HG02840 (cell line): ENCODE results near the gene PTPRH.
"Not testable (repeated sequence)": the region's sequence is repeated elsewhere in the genome, so short reads cannot be mapped to it uniquely, and the experiment has no call there.

Source experiments
- ATAC-seq: cut with Tn5 transposase; IDR thresholded peaks from one replicate; pipeline ENCODE4 v1.9.1; 2021; ENCODE audit warnings: mild to moderate bottlenecking, moderate library complexity, moderate number of reproducible peaks; ENCODE audit not compliant: unreplicated experiment, low FRiP score

PTPRH gene

GRCh38 chr19:55227241-55228014 is 18.1 kb upstream of the PTPRH start:
- ATAC-seq: no peak

DNA sequence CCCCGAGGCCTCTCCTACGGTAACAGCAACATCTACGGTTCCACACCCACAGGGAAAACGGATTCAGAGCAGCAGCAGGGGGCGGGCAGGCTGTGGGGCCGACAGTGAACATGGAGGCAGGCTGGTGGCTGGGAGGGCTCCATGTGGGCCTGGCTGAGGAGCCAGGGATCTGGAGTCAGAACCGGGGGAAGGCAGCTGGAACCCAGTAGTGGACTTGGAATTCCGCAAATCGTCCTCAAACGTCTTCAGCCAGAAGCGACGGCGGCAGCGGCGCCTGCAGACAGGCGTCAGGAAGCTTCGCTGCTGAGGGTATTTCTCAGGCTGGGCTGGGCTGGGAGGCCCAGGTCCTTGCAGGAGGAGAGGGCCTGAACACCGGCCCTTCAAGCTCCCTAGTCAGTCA is 17.5 kb upstream of the PTPRH start:
- no peak for ATAC-seq

- ATAC-seq: no peak
These were observed 17.0 kb upstream of the PTPRH start for GRCh38 chr19:55226273-55226672.

DNA sequence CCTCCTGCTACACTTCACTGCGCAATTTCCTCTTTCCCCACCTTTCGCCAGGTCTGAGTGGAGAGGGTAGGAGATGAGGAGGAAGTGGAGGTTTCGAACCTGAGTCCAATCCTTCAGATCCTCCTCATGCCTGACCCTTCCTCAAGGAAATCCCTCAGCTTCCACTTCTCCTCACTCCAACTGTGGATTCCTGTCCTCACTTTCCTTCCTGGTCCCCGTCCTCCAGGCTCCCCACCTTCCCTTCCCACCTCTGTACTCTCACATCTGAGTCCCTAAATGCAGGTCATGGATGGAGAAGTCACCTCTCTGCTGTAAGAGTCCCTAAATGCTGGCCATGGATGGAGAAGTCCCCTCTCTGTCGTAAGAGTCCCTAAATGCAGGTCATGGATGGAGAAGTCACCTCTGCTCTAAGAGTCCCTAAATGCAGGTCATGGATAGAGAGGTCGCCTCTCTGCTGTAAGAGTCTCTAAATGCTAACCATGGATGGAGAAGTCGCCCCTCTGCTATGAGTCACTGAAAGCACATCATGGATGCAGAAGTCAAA is 16.2 kb upstream of the PTPRH start:
- no peak for ATAC-seq

DNA sequence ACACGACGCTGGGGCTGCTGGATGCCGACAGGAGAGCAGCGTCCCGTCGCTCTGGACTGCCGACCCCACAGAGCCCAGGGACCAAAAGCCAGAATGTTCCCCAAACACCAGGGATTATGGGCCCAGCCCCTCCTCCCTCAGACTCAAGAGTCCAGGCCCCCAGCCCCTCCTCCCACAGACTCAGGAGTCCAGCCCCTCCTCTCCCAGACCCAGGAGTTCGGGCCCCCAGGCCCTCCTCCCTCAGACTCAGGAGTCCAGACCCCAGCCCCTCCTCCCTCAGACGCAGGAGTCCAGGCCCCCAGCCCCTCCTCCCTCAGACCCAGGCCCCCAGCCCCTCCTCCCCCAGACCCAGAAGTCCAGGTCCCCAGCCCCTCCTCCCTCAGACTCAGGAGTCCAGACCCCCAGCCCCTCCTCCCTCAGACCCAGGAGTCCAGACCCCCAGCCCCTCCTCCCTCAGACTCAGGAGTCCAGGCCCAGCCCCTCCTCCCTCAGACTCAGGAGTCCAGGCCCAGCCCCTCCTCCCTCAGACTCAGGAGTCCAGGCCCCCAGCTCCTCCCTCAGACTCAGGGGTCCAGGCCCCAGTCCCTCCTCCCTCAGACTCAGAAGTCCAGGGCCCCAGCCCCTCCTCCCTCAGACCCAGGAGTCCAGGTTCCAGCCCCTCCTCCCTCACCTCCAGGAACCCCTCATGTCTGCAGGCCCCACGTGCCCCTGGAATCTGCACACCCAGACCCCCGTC is 15.5 kb upstream of the PTPRH start:
- not testable (repeated sequence) for ATAC-seq

- ATAC-seq: no peak
These were observed 14.9 kb upstream of the PTPRH start for GRCh38 chr19:55224038-55224665.

GRCh38 chr19:55223291-55224037 is 14.2 kb upstream of the PTPRH start:
- no peak for ATAC-seq

DNA sequence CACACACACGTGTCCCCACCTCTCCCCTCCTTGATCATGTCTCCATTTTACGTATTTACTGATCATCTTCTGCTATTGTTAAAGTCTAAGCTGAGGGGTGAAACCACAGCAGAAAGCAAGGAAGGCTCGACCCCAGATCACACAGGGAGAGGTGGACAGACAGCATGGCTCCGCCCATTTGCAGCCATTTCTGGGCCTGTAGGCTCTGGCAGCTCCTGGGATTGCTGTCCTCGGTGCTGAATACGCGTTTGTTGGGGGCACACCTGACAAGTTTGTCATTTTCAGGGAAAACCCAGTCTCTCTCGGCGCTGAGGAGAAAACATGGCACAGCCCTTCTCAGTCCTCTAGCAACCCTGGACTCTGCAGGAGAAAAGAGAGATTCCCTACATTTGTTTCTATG is 11.2 kb upstream of the PTPRH start:
- ATAC-seq: no peak

- ATAC-seq: no peak
These were observed 7.3 kb upstream of the PTPRH start for GRCh38 chr19:55216461-55217198.

GRCh38 chr19:55213547-55213946 is 4.2 kb upstream of the PTPRH start:
- no peak for ATAC-seq

DNA sequence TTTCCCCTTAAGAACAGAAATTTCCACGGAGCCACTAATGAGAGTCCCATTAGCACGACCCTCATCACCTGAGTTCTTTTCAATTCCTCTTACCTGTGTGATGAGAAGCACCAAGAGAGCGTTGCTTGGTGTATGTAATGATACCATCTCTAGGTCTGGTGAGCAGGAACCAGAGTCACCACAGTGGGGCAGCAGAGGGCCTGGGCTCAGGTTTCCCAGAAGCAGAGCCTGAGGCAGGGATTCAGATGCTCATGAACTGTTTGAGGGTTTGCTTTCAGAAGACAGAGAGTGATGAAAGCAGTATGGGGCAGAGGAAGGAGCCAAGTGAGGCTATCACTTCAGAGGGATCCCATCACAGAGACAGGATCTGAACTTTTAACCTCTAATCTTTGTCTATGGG is 3.1 kb upstream of the PTPRH start:
- no peak for ATAC-seq

DNA sequence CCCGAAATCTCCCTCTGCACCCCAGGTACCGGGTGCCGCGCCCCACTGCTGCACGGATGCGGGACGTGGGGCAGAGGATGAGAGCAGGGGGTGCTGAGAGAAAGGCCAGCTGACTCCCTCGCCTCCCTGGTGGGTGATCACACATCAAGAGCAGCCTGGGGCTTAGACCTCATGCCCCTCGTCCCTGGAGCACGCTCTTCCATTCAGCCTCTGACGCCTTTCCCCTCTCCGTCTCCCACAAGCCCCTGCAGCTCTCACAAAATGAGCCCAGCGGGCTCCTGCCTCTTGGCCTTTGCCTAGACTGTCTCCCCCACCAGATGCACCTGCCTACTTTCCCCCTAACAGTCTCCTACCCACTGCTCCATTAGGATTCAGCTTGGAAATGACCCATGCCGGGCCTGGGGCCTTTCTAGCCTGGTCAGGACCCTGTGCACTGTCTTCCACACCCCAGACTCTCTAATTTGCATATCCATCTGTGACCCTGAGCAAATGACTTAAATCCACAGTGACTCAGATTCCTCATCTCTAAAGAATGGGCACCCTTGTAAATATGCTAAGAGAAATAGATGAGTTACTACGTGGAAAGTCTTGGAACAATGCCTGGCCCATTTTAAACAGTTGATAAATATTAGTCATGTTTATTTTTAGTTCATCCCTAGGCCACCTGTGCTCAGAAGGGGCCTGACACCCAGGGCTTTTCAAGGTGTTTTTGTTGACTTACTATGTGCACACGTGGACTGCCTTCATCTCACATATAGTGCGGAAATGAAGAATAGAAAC is 582 bp upstream of the PTPRH start:
- no peak for ATAC-seq

DNA sequence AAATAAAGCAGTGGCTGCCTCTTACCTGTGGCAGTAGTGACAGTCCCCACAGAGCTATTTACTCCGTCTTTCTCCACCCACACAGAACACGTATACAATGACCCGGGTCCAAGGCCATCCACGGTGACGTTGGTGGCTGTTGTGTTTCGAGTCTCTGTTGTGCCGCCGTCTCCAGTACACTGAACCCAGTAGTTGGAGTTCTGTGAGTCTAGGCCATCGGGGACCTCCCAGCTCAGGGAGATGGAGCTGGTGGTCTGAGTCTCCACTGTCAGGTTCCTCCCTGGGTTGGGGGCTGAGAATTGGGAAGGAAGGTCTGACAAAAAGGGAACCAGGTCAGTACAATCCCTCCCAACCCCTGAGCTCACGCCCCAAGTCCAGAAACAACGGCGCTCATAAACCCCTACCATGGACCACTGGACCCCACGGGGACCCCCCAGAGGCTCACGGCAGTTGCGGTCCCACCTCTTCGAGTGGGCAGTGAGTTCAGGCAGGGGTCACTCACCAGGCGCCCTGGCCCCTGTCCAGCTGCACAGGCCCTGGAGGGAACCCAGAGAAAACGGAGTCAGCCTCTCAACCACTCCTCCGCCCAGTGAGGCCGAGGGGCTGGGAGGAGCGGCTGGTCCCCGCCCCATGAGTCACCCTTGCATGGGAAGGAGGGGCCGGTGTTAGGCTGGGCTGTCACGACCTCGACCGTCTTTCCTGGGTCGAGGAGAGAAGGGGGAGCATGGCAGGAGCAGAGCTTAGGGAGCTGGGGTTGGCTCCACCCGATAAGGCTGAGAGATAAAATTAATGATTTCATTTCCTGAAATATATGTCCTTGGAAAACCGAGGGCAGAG is 2.4 kb downstream of the PTPRH start:
- ATAC-seq: no peak

GRCh38 chr19:55202199-55202598 is 7.1 kb downstream of the PTPRH start:
- not testable (repeated sequence) for ATAC-seq

GRCh38 chr19:55199620-55200204 is 9.6 kb downstream of the PTPRH start:
- ATAC-seq: no peak

DNA sequence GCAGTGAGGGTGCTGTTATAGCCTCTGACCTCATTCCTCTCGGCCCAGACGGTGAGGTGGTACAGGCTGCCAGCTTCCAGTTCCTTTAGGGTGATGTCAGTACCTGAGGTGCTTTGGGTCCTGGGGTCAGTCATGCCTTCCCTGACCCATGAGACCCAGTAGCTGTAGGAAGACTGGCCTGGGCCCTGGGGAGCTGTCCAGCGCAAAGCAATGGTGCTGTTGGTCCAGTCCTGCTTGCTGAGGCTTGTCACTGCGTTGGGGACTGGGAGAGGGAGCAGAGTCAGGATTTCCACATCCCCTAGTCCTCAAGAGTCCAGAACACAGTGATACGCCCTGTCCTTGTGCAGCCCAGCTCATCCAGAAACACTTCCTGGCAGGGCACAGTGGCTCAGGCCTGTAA is 10.7 kb downstream of the PTPRH start:
- ATAC-seq: no peak

- ATAC-seq: no peak
These were observed 11.8 kb downstream of the PTPRH start for GRCh38 chr19:55197528-55197927.

DNA sequence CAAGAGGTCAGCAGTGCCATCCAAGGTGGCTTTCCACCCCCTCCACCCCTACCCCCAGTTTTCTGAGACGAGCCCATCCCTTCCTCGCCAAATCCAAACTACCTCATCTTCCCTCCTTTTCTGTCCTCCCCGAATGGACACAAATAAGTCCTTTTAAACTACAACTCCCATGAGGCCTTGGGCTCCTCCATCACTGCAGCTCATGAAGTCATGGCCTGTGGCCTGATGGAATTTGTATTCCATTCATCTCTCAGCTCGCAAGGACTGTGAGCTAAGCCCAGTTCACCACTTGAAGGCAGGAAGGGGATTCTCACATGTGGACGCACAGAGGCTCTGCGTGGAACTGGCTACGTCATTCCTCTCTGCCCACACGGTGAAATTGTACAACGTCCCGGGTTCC is 12.5 kb downstream of the PTPRH start:
- ATAC-seq: no peak
